Bronchial epithelial cell (primary cell): ENCODE measurements around the gene BTRC. TPM values are rescaled to one million over a fixed set of nuclear protein-coding genes. Genes with fewer than 3 reads are reported as not detected.
A peak's percentile ranks its signal among the peaks of the same experiment; 100 is the strongest.
"Not testable (repeated sequence)": the region's sequence is repeated elsewhere in the genome, so short reads cannot be mapped to it uniquely, and the experiment has no call there.

Source experiments
- DNase-seq: peaks from one replicate; pipeline ENCODE4 v3.0.0-alpha.2; 2010; ENCODE audit warnings: low read depth
- FAIRE-seq: peaks from 2 replicates; lab custom pipeline; 2011; peaks lifted over from hg19 to GRCh38; lab: Jason Lieb, UNC
- H3K27me3 ChIP-seq: 2 replicates; pipeline ENCODE4 v1.5.1; 2011; ENCODE audit warnings: low read length; ENCODE audit not compliant: control insufficient read depth, insufficient read depth
- H3K36me3 ChIP-seq: 2 replicates; pipeline ENCODE4 v1.5.1; 2011; ENCODE audit warnings: low read length; ENCODE audit not compliant: control insufficient read depth, insufficient read depth
- H3K4me3 ChIP-seq: 2 replicates; pipeline ENCODE4 v1.5.1; 2011; ENCODE audit warnings: mild to moderate bottlenecking, low read depth, low read length, control low read depth
- CTCF ChIP-seq: IDR thresholded peaks from 2 replicates; pipeline ENCODE4 v1.5.1; 2011; ENCODE audit warnings: mild to moderate bottlenecking, moderate library complexity, low read length, control low read depth, inconsistent platforms; ENCODE audit not compliant: insufficient read depth, severe bottlenecking
- total RNA-seq: library from RNA; depleted of rRNA; stranded (reverse); fragments of >200 nt; gene quantifications from 2 replicates; pipeline ENCODE4 v1.2.1, GENCODE V29; 2014

BTRC gene
- total RNA-seq, 1 donor from 2014 or later: 6.8 TPM

- no peak for FAIRE-seq
- Histone ChIP-seq H3K4me3 (no peak overlapping the region), H3K36me3 (no peaks in the 10 kb centered on the region), H3K27me3 (no peaks in the 10 kb centered on the region)
- no peak for TF ChIP-seq CTCF
- no peak for DNase-seq
Measured at GRCh38 chr10:101403161-101403560, 49.2 kb downstream of the BTRC start.

- no peaks in the 10 kb centered on the region for H3K36me3 ChIP-seq
- TF ChIP-seq CTCF: no peak
- DNase-seq (no peak), FAIRE-seq (no peak)
- no peaks in the 10 kb centered on the region for H3K27me3 ChIP-seq
- no peak overlapping the region for H3K4me3 ChIP-seq
Measured at GRCh38 chr10:101405001-101405400, 51.0 kb downstream of the BTRC start.

- no peak overlapping the region for H3K4me3 ChIP-seq
- FAIRE-seq: no peak
- TF ChIP-seq CTCF: no peak
- no peaks in the 10 kb centered on the region for H3K27me3 ChIP-seq
- H3K36me3 ChIP-seq: no peaks in the 10 kb centered on the region
- DNase-seq: no peak
Measured at GRCh38 chr10:101411598-101411997, 57.6 kb downstream of the BTRC start.

- Histone ChIP-seq H3K36me3 (no peaks in the 10 kb centered on the region), H3K27me3 (no peaks in the 10 kb centered on the region), H3K4me3 (no peak overlapping the region)
- FAIRE-seq (no peak), DNase-seq (peak; percentile 8)
- TF ChIP-seq CTCF: no peak
Measured at GRCh38 chr10:101414034-101414433, 60.1 kb downstream of the BTRC start.

GRCh38 chr10:101415884-101416283, 61.9 kb downstream of the BTRC start:
- DNase-seq (no peak), FAIRE-seq (peak; percentile 28)
- H3K27me3 ChIP-seq: no peaks in the 10 kb centered on the region
- no peaks in the 10 kb centered on the region for H3K36me3 ChIP-seq
- no peak for TF ChIP-seq CTCF
- no peak overlapping the region for H3K4me3 ChIP-seq

- not testable (repeated sequence) for H3K4me3 ChIP-seq, DNase-seq, FAIRE-seq, H3K27me3 ChIP-seq, H3K36me3 ChIP-seq
Measured at GRCh38 chr10:101421967-101422366, 68.0 kb downstream of the BTRC start.
